Fibroblast of lung (primary cell): ENCODE results near the gene PPP1R9A.

Experiments used
- EZH2 ChIP-seq: IDR thresholded peaks from 2 replicates; pipeline ENCODE4 v1.5.1; 2012; ENCODE audit warnings: low read length, control low read depth, mild to moderate bottlenecking; ENCODE audit errors: missing control alignments
- TF ChIP-seq, protein P1 (sequence below), 2 donors: IDR thresholded peaks in 1 of 2; conservative IDR thresholded peaks in 1 of 2; 1 replicate in 1 of 2; 2 replicates in 1 of 2; pipeline ENCODE4 v1.5.1; 2011 to 2012; ENCODE audit warnings: low read length in 2 of 2, control low read depth in 1 of 2, inconsistent platforms in 1 of 2, low read depth in 1 of 2, mild to moderate bottlenecking in 1 of 2

DNA sequence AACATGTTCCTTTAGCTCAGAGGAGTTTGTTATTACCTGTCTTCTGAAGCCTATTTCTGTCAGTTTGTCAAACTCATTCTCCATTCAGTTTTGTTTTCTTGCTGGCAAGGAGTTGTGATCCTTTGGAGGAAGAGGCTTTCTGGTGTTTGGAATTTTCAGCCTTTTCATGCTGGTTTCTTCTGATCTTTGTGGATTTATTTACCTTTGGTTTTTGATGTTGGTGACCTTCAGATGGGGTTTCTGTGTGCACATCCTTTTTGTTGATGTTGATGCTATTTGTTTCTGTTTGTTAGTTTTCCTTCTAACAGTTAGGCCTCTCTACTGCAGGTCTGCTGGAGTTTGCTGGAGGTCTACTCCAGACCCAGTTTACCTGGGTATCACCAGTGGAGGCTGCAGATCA is 118.6 kb downstream of the PPP1R9A start:
- TF ChIP-seq, protein P1, sequence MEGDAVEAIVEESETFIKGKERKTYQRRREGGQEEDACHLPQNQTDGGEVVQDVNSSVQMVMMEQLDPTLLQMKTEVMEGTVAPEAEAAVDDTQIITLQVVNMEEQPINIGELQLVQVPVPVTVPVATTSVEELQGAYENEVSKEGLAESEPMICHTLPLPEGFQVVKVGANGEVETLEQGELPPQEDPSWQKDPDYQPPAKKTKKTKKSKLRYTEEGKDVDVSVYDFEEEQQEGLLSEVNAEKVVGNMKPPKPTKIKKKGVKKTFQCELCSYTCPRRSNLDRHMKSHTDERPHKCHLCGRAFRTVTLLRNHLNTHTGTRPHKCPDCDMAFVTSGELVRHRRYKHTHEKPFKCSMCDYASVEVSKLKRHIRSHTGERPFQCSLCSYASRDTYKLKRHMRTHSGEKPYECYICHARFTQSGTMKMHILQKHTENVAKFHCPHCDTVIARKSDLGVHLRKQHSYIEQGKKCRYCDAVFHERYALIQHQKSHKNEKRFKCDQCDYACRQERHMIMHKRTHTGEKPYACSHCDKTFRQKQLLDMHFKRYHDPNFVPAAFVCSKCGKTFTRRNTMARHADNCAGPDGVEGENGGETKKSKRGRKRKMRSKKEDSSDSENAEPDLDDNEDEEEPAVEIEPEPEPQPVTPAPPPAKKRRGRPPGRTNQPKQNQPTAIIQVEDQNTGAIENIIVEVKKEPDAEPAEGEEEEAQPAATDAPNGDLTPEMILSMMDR (conservative IDR thresholded peaks at IDR 0.05 in 1 of 2, IDR thresholded peaks at IDR 0.05 in 1 of 2; ENCODE audit: low read depth in 1 of 2, low read length in 2 of 2), result no peak
- no peak for TF ChIP-seq EZH2
